ENCODE measurements around the gene ACTN4.
"Not testable (repeated sequence)": the region's sequence is repeated elsewhere in the genome, so short reads cannot be mapped to it uniquely, and the experiment has no call there.

ACTN4 gene

DNA sequence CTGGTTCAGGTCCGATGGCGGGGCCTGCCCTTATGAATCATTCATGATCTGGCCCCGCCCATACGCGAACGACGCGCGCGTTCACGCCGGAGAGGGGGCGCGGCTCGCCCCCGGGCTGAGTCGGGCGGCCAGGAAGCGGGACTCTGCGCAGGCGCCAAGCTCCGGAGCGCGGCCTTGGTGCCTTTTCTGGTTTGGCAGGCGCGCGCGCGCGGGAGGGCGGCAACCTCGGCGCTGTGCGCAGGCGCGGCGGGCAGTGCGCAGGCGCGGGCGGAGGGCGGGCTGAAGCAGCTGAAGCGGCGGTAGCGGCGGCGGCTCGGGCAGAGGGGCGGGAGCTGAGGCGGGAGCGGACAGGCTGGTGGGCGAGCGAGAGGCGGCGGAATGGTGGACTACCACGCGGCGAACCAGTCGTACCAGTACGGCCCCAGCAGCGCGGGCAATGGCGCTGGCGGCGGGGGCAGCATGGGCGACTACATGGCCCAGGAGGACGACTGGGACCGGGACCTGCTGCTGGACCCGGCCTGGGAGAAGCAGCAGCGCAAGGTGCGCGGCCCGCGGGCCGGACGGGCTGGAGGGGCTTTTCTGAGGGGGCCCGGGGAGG is at the start of gene ACTN4:
Gene ACTN4, plus strand, starts transcription at position 282 of the 598 bp plus-strand sequence. Its CDS starts 97 bp downstream, at position 379.
- in situ Hi-C loops (cut with MboI; ENCODE audit: low sequenced_read_pairs) = no loop called here

DNA sequence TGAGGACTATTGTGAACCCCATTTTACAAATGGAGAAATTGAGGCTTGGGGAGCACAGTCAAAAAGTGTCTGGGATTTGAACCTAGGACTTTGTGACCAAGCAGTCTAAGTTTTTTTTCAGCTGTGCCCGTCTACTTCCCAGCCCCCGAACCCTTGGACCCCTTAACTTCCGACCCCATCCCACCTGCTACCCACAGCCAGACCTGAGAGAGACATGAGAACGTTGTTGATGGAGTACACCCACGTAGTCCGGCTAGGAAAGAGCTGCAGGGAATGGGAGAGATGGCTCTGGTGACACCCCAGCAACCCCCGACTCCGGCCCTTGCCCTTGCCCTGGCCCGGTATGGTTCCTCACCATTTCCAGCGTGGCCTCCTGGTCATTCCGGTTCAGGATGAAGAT is 47.7 kb upstream of the ACTN4 start:
- in situ Hi-C loops (cut with MboI; ENCODE audit: low sequenced_read_pairs) = no loop called here

DNA sequence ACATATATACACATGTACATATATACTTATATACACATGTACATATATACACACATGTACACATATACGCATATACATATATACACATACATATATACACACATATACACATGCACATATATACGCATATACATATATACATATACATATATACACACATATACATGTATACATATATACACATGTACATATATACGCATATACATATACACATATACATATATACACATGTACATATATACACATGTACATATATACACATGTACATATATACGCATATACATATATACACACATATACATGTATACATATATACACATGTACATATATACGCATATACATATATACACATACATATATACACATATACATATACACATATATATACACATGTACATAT is 44.6 kb upstream of the ACTN4 start:
- in situ Hi-C loops (cut with MboI; ENCODE audit: low sequenced_read_pairs) = not testable (repeated sequence)

DNA sequence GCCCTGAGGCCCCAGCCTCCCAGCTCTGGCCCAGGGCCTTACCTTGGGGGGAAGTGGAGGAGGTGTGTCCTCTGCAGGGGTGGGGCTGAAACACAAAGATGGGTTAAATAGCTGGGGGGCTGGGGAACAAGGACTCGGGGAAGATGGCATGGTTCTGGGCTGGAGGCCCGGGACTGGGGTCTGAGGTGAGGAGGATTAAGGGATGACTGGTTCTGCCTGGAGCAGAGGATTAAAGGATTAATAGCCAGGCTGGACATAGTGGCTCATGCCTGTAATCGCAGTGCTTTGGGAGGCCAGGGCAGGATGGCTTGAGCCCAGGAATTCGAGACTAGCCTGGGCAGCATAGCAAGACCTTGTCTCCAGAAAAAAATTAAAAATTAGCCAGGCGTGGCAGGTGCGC is 41.3 kb upstream of the ACTN4 start:
- in situ Hi-C loops (cut with MboI; ENCODE audit: low sequenced_read_pairs) = no loop called here

DNA sequence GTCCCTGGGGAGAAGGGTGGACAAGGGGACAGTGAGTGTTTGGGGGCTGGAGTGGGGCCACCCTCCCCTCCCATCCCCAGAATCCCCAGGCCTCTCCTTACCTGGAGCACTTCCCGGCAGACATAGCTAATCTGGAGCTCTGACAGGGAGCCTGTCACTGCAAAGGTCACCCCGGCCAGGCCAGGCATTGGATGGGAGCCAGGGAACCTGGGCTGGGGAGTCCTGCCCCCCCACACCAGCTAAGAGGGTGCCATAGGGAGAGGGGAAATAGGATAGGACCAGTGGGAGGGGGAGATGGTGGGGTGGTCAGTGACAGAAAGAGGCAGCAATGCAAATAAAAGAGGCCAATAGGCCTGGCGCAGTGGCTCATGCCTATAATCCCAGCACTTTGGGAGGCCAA is 33.2 kb upstream of the ACTN4 start:
- in situ Hi-C loops (cut with MboI; ENCODE audit: low sequenced_read_pairs) = no loop called here

DNA sequence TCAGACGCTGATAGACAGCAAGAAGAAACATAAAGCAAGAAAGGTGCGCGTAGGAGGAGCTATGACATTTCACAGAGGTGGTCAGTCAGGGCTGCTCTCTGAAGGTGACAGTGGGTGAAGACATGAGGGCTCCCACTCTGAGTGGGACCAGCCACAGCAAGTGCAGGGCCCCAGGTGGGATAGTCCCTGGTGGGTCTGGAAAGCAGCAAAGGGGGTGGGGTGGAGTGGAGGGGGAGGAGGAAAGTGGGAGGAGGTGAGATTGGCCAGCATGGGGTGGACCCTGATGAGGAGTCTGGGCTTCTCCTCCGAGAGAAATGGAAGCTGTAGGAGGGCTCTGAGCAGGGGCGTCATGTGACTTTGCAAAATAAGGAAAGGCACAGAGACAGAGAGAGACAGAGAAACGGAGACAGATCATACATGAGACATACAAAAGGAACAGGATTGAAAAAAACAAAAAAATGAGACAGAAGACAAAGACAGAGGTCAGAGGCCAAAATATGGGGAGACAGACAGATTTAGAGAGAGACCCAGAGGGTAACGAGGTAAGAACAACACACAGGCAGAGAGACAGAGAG is 32.4 kb upstream of the ACTN4 start:
- in situ Hi-C loops (cut with MboI; ENCODE audit: low sequenced_read_pairs) = no loop called here

DNA sequence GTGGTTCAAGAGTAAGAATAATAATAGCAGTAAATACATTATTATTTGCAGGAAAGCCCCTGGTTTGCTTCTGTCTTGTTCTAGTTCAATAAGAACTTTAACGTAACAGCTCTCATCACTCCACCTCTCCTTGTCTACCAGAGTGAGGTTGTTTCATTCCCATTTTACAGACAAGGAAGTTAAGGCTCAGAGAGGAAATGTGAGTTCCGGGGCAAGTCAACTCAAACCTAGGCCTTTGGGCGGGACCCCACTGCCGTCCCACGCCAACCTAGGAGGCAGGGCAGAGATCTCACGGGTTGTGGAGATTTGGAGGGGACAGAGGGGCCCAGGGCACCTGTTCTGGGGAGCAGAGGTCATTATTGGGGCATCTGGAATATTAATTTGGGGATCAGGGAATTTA is 31.2 kb upstream of the ACTN4 start:
- in situ Hi-C loops (cut with MboI; ENCODE audit: low sequenced_read_pairs) = no loop called here

DNA sequence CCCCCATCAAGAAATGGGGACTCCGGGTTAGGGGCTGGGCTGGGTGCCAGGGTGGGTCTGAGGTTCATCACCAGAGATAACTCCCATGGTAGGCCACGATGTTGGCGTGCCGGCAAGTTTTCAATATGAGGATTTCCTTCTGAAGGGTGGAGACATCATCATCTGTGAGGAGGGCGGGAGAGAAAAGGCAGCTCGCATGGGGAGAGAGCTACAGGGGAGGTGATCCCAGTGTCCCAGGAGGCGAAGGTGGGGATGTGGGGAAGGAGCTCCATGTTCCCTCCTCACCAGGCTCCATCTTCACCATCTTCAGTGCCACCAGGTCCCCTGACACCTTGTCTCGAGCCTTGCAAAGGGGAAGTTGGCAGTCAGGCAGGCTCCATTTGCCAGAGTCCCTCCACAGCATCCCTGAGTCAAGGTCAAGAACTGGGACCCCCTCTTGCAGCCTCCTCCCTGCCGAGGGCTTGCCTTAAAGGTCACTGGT is 30.1 kb upstream of the ACTN4 start:
- in situ Hi-C loops (cut with MboI; ENCODE audit: low sequenced_read_pairs) = no loop called here

DNA sequence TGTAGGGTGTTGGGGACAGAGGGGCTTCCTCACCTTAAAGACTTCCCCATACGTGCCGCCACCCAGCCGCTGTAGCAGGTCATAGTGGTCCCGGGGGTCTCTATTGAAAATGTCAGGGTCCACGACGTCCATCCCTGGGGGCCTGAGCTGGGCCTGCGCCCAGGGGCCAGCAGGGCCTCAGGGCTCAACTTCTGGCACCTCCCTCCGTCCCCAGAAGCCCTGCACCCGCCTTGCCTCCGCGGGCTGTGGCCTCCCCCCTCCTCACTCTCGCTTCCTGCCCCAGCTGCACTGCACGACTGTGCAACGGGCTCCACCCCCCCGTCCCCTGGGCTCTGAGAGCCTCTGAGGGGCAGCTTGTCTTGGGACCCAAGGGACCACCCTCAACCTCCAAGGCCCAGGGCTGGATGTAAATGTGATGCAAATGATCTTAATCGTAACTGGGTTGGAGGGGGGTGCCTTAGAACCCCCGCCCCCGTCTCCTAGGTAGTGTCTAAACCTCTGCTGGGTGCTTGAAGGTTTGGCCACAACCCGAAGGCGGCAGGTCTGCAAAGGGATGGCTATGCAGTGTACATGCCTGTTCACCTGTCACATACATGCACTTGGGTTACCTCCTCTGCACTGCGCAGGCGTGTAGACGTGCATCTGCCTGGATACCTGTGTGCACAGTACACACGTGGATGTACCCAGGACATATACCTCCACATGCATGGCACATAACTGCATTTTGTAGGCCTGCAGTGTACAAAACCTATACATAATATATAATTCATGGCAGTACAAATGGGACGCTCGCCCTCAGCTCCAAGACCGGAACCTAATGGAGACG is 29.5 kb upstream of the ACTN4 start, which contains the start of gene MAP4K1:
Gene MAP4K1, minus strand, starts transcription at position 190 of the 826 bp plus-strand sequence. Its CDS starts 58 bp downstream, at position 132.
- in situ Hi-C loops (cut with MboI; ENCODE audit: low sequenced_read_pairs) = no loop called here

DNA sequence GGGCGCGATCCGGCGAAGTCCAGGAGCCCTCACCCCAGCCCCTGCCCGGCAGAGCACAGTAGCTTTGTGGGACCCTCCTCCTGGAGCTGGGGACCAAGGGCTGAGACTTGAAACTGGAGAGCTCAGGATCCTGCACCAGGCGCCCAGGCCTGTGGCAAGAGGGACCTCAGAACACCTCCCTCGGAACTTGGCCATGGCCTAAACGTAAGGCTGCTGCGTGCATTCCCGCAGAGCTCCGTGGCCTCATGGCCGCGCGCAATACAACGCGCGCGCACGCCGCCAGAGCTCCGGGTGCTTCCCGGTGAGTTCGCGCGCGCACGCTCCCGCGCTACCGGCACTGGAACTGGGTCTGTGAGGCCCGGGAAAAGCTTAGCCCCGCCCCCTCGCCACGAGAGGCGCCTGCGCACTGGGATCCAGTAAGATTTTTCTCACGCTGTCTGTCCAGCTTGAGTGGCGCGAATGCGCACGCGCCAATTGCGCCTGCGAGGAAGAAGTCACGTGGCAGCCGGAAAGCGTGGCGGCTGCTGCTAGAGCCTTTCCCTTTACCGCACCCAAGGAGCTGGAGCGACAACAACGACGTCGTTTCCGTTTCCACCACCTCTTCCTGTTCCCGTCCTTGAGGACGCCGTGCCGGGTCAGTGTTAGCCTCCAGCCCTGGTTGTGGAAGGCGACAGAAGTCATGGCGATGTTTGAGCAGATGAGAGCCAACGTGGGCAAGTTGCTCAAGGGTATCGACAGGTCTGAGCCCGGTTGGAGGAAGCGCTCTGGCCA is 28.7 kb upstream of the ACTN4 start, which contains the start of gene EIF3K:
Gene EIF3K, plus strand, starts transcription at position 599 of the 771 bp plus-strand sequence. Its CDS starts 81 bp downstream, at position 680.
- in situ Hi-C loops (cut with MboI; ENCODE audit: low sequenced_read_pairs) = no loop called here

DNA sequence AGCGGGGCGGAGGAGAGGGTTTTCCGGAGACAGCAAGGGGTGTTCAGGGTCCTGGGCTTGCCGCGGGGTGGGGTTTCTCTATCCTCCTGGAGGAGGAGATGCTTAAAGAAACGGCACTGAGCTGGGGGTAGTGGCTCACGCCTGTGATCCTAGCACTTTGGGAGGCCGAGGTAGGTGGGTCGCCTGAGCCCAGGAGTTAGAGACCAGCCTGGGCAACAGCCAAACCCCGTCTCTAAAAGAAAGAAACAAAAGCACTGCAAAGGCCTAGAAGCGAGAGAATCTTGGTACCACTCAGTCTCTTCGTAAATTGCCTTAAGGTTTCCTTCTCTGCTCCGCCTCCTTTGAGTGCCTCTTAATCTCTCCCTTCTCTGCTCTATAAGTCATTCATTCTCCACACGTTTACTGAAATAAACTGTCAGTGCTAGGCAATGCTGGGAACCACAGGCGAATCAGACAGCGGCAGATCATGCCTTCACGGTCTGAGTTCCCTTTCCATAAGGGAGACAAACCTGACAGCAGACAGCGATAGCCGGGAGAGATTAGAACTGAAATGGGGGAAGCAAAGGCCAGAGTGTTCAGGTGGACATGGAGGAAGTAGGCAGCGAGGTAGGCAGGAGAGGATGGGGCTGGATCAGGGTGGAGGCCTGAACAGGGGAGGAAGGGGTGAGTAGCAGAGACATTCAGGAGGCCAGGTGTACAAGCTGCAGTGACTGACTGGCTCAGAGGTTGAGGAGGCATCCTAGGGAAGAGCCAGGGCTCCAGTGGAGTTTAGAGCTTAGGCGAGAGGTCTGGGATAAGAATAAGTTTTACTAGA is 27.9 kb upstream of the ACTN4 start:
- in situ Hi-C loops (cut with MboI; ENCODE audit: low sequenced_read_pairs) = no loop called here

DNA sequence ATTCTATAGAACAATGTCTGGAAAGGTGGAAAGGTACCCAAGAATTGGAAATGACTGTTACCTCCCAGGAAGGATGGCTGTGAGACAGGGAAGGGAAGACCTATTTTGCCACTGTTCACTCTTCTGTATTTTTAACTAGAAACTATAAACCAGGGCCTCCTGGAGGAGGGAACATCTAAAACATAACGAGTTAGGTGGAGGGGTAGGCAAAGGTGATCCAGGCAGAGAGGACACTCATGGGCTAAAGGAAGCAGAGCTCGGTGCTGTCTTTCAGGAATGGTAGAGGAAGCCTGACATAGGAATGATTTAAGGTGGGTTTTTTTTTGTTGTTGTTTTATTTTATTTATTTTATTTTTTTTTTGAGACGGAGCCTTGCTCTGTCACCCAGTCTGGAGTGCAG is 22.6 kb upstream of the ACTN4 start:
- in situ Hi-C loops (cut with MboI; ENCODE audit: low sequenced_read_pairs) = no loop called here

DNA sequence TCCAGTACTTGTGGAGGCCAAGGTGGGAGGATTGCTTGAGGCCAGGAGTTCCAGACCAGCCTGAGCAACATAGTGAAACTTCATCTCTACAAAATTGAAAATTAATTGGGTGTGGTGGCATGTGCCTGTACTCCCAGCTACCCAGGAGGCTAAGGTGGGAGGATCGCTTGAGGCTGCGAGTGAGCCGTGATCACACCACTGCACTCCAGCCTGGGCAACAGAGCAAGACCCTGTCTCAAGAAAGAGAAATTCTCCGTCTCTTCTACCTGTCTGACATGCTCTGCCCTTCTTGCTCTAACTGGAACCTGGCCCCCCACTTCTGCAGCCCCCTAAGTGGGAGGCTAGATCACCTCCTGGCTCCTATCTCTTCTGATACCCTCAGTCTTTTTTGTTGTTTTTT is 21.0 kb upstream of the ACTN4 start:
- in situ Hi-C loops (cut with MboI; ENCODE audit: low sequenced_read_pairs) = no loop called here

DNA sequence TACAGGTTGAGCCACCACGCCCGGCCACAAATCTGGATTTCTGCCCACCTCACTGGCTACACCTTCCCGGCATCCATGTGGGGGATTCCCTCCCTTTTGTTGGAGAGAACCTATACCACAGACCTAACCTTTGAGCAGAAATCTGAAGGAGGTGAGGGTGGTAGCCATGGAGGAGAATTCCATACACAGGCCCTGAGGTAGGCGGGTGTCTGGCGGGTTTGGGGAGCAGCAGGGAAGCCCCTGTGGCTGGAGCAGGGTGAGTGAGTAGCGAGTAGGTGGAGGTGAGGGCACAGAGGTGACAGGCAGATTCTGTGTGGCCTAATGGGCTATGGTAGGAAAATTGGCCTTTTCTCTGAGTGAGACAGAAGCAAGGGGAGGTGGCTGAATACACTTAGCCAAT is 17.9 kb upstream of the ACTN4 start:
- in situ Hi-C loops (cut with MboI; ENCODE audit: low sequenced_read_pairs) = no loop called here

DNA sequence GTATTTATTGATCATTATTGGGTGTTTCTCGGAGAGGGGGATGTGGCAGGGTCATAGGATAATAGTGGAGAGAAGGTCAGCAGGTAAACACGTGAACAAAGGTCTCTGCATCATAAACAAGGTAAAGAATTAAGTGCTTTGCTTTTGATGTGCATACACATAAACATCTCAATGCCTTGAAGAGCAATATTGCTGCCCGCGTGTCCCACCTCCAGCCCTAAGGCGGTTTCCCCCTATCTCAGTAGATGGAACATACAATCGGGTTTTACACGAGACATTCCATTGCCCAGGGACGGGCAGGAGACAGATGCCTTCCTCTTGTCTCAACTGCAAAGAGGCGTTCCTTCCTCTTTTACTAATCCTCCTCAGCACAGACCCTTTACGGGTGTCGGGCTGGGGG is 16.1 kb upstream of the ACTN4 start:
- in situ Hi-C loops (cut with MboI; ENCODE audit: low sequenced_read_pairs) = loop anchor here (10.0 kb wide), 1 partner anchor 226 kb away; the partner anchor contains the start of gene FAM98C

DNA sequence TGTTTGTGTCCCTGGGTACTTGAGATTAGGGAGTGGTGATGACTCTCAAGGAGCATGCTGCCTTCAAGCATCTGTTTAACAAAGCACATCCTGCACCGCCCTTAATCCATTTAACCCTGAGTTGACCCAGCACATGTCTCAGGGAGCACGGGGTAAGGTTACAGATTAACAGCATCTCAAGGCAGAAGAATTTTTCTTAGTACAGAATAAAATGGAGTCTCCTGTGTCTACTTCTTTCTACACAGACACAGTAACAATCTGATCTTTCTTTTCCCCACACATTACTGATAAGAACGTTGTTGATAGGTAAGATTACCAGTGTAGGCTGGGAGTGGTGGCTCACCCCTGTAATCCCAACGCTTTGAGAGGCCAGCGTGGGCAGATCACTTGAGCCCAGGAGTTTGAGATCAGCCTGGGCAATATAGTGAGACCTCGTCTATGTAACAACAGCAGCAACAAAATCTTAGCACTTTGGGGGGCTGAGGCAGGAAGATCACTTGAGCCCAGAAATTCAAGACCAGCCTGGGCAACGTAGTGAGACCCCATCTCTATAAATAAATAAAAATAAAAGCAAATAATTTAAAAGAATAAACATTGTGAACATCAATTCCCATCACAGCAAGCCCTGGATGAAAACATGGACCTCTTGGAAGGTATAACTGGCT is 15.5 kb upstream of the ACTN4 start:
- in situ Hi-C loops (cut with MboI; ENCODE audit: low sequenced_read_pairs) = loop anchor here (10.0 kb wide), 1 partner anchor 227 kb away; the partner anchor contains the start of gene FAM98C

DNA sequence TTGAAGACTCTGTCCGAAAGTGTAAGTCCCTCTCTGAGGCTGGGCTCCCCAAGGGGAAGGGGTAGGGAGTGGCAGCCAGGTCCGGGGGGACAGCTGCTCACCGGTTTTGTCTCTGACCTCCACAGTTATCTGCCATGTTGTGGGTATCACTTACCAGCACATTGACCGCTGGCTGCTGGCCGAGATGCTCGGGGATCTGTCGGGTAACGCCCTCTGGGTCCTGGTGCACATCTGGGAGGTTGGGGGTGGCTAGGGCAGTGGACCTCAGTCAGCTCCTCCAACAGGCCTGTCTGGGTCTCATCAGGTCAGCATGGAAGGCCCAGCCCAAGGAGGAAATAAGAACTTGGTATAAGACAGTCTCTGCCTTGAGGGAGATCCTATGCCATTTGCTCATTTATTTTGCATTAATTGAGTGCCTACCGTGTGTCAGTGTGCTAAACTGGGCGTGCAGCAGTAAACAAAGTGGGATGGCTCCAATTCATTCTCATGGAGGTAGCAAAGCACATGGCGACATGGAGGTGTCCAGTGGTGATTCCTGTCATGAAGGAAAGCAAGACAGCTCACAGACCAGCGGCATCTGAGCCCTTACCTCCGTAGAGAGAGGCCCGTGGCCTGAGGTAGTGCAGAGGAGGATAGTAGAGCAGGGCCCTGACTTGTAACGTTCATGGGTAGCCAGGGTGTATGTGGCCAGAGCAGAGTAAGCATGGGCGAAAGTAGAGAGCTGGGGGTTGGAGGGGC is 14.8 kb upstream of the ACTN4 start:
- in situ Hi-C loops (cut with MboI; ENCODE audit: low sequenced_read_pairs) = loop anchor here (10.0 kb wide), 1 partner anchor 228 kb away; the partner anchor contains the start of gene FAM98C

DNA sequence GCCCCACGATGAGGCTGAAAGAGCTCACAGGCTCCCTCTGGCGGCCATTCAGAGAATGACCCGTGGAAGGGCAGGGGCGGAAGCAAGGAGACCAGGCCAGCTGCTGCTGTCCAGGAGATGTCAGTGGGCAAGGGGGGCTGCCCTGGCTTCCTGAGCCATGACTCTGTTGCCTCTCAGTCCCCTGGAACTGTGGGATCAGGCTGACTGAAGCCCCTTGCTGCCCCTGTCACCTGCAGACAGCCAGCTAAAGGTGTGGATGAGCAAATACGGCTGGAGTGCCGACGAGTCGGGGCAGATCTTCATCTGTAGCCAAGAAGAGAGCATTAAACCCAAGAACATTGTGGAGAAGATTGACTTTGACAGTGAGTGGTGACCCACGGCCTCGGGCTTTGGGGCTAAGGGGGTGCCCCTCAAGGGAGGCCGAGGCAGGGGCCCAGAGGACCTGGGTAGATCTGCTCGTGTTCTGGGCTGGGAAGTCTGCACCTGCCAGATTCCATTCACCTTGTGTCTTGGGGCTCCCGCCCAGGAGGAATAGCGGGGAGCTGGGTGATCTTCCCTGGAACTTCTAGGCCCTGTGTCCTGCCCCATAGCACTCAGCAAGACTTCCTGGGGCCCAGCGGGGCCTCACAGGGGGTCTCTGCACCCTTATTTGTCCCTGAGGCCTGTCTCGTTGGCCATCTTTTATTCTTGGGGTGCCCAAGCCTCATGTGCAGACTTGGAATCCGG is 12.5 kb upstream of the ACTN4 start:
- in situ Hi-C loops (cut with MboI; ENCODE audit: low sequenced_read_pairs) = loop anchor here (10.0 kb wide), 1 partner anchor 230 kb away; the partner anchor contains the start of gene FAM98C

Measured in HL-60/S4 (cell line).